GM18519 (cell line): ENCODE data around the gene UBAC2.

Experiments used
- ATAC-seq: cut with Tn5 transposase; IDR thresholded peaks from one replicate; pipeline ENCODE4 v1.9.1; 2021; ENCODE audit warnings: mild to moderate bottlenecking, moderate library complexity; ENCODE audit not compliant: unreplicated experiment, low FRiP score

Gene UBAC2

GRCh38 chr13:99200432-99201167 lies at the start of gene UBAC2:
Gene UBAC2 (plus strand): TSS chr13:99200854. CDS start chr13:99200909, 55 bp downstream.
- peak; percentile 57 for ATAC-seq

- ATAC-seq: peak; percentile 90
Measured at GRCh38 chr13:99151516-99151915, 49.1 kb upstream of the UBAC2 start.

GRCh38 chr13:99153219-99153618 lies 47.4 kb upstream of the UBAC2 start:
- ATAC-seq: no peak

GRCh38 chr13:99154064-99154463 lies 46.6 kb upstream of the UBAC2 start:
- ATAC-seq: no peak

GRCh38 chr13:99155821-99156220 lies 44.8 kb upstream of the UBAC2 start:
- no peak for ATAC-seq

- ATAC-seq: no peak
Measured at GRCh38 chr13:99157046-99157445, 43.6 kb upstream of the UBAC2 start.

- ATAC-seq: no peak
Measured at GRCh38 chr13:99158846-99159245, 41.8 kb upstream of the UBAC2 start.

GRCh38 chr13:99159331-99160061 lies 41.2 kb upstream of the UBAC2 start:
- ATAC-seq: no peak

GRCh38 chr13:99160415-99160814 lies 40.2 kb upstream of the UBAC2 start:
- ATAC-seq: no peak

GRCh38 chr13:99161512-99161911 lies 39.1 kb upstream of the UBAC2 start:
- no peak for ATAC-seq

- no peak for ATAC-seq
Measured at GRCh38 chr13:99162567-99163361, 37.9 kb upstream of the UBAC2 start.

GRCh38 chr13:99164226-99164625 lies 36.4 kb upstream of the UBAC2 start:
- no peak for ATAC-seq

GRCh38 chr13:99165753-99166587 lies 34.7 kb upstream of the UBAC2 start:
- ATAC-seq: no peak

- ATAC-seq: no peak
Measured at GRCh38 chr13:99172951-99173350, 27.7 kb upstream of the UBAC2 start.

GRCh38 chr13:99173606-99174005 lies 27.0 kb upstream of the UBAC2 start:
- ATAC-seq: no peak

- no peak for ATAC-seq
Measured at GRCh38 chr13:99174533-99175100, 26.0 kb upstream of the UBAC2 start.

GRCh38 chr13:99176309-99177276 lies 24.1 kb upstream of the UBAC2 start:
- peak; percentile 57 for ATAC-seq

- ATAC-seq: peak; percentile 51
Measured at GRCh38 chr13:99178636-99179035, 22.0 kb upstream of the UBAC2 start.

- no peak for ATAC-seq
Measured at GRCh38 chr13:99179460-99179859, 21.2 kb upstream of the UBAC2 start.
